HG03558 (cell line): ENCODE results near the gene ZNF836.
A peak's percentile ranks its signal among the peaks of the same experiment; 100 is the strongest.
"Not testable (repeated sequence)": the region's sequence is repeated elsewhere in the genome, so short reads cannot be mapped to it uniquely, and the experiment has no call there.

Experiments
- ATAC-seq: cut with Tn5 transposase; IDR thresholded peaks from one replicate; pipeline ENCODE4 v1.9.1; 2021; ENCODE audit warnings: moderate number of reproducible peaks; ENCODE audit not compliant: unreplicated experiment; ENCODE audit errors: extremely low read depth

ZNF836 gene

GRCh38 chr19:52171321-52172169 is at the start of gene ZNF836:
Gene ZNF836, minus strand, starts transcription at chr19:52171621. Its CDS starts 3,549 bp downstream, at chr19:52168072.
- no peak for ATAC-seq

GRCh38 chr19:52221031-52221430 is 49.6 kb upstream of the ZNF836 start:
- ATAC-seq, result no peak

DNA sequence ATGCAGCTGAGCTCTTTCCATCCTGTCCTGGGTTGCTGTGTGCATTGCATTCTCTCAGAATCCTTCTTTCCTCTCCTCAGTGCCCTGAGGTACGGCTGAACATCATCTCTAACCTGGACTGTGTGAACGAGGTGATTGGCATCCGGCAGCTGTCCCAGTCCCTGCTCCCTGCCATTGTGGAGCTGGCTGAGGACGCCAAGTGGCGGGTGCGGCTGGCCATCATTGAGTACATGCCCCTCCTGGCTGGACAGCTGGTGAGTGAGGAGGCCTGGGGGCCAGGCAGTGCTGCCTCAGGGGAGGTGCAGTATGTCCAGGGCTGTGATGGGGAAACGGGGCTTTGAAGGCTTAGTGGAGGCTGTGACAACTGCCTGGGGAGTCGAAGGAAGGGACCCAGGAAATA is 48.2 kb upstream of the ZNF836 start:
- ATAC-seq, result no peak

DNA sequence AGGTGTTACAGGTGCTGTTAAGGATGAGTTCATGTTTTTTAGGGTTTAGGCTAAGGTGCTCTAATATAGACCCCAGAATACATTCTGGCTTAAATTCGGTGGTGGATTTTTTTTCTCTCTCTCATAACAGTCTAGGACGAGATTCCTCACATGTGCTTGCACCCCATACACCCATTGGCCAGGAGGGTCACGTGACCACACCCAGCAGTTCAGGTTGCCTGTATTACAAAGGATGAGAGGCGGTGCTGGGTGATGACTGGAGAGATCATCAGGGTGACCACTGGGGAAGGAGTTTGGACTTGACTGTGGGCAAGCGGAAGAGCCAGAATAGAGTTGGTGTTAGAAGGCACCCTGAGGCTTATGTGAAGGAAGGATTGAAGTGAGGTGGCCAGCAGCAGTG is 46.2 kb upstream of the ZNF836 start:
- ATAC-seq, result no peak

GRCh38 chr19:52216401-52216800 is 45.0 kb upstream of the ZNF836 start:
- no peak for ATAC-seq

DNA sequence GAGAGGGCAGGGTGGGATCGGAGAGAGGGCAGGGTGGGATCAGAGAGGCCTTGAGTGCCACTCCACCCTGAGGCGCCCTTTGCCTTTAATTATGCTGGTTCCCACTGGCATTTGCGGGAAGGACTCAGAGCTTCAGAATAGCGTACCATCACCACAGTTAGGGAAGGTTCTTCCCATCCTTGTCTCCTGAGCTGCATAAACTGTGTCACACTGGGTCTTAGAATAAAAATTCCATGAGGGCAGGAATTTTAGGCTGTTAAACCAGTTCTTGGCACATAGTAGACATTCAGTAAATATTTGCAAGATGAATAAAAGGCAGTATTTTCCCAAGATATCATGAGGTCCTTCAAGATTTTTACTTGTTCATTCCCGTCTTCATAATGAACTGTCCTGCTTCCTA is 42.8 kb upstream of the ZNF836 start:
- ATAC-seq, result no peak

GRCh38 chr19:52212572-52213255 is 41.3 kb upstream of the ZNF836 start:
- no peak for ATAC-seq

GRCh38 chr19:52211926-52212571 is 40.6 kb upstream of the ZNF836 start:
- no peak for ATAC-seq

DNA sequence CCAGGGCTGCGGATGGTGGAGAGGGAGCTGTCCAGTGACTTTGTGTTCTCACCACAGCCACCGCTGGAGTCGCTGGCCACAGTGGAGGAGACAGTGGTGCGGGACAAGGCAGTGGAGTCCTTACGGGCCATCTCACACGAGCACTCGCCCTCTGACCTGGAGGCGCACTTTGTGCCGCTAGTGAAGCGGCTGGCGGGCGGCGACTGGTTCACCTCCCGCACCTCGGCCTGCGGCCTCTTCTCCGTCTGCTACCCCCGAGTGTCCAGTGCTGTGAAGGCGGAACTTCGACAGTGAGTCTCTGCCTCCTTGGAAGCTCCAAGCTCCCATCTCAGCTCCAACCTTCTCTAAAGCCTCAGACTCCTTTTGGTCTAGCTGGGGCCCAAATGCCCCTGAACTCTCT is 39.8 kb upstream of the ZNF836 start:
- ATAC-seq, result no peak

GRCh38 chr19:52206481-52206880 is 35.1 kb upstream of the ZNF836 start:
- no peak for ATAC-seq

DNA sequence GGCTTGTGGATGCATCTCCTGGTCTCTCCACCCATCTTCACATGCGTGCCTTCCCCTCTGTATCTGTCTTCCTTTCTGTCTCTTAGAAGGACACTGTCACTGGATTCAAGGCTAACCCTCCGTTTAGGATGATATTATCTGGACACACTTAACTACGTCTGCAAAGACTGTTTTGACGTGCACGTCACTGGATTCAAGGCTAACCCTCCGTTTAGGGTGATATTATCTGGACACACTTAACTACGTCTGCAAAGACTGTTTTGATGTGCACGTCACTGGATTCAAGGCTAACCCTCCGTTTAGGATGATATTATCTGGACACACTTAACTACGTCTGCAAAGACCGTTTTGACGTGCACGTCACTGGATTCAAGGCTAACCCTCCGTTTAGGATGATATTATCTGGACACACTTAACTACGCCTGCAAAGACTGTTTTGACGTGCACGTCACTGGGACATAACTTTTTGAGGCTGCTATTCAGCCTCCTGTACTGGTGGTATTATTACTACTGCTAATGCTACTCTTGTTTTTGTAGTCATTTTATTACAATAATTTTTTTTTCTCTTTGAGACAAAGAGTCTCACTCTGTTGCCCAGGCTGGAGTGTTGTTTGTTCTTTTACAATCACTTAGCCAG is 29.5 kb upstream of the ZNF836 start:
- ATAC-seq, result not testable (repeated sequence)

- ATAC-seq, result no peak
These were observed 28.6 kb upstream of the ZNF836 start for GRCh38 chr19:52200044-52200443.

DNA sequence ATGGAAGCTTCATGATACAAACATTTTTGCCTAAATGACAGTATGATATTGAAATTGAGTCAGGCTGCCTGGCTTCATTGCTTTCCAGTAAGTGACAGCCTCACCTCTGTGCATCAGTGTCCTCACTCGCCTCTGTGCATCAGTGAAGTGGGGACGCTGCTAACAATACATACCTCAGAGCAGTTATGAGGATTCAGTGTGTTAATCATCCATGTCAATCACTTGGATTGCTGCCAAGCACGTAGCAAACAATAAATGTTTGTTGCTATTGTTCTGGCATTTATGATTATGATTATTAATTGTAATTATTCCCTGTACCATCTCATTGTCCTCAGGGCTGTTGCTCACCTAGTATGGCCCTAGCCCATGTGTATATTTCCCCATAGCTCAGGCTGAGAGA is 27.3 kb upstream of the ZNF836 start:
- no peak for ATAC-seq

DNA sequence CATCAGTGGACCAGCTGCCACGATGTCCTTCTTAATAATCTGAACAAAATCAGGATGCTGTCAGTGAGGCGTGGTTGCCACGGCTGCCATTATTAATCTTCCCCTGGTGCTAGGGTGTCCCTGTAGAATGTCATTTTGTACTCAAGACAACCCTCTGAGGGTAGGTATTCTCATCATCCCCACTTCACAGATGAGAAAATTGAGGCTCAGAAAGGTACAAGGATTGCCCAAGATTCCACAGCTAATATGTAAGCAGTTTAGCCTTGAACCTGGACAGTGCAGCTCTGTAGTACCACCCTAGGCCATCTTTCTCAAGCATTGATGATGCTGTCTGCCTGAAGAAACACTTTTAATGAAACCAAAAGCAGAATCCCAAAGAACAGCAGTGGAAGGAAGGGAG is 26.5 kb upstream of the ZNF836 start:
- ATAC-seq, result no peak

DNA sequence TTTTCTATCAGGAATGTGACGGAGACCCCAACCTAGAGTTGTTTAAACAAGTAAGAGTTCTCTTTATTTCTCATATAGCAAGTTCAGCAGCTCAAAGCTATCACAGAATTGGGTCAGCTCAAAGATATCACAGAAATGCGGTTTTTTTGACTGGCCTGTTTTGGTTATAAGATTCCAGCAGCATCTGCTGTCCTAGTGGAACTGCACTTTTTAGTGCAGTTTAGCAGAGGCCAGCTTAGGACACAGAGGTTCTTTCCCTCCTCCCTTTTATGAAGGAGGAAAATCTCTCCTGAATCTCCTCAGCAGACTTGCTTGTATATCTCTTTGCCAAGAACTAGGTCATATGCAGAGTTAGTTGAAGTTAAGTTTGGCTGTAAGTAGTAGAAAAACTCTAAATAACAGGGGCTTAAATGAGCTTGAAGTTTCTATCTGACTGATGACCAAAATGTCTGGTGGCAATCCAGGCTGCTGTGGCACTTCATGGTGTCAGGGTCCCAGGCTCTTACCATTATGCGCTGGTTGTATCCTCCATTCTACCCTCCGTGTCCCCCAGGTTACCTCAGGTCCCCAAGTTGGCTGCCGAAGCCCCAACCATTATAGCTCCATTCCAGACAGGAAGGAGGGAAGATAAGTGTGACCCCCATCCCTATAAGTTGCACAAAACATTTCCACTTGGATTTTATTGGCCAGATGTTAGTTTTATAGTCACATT is 25.0 kb upstream of the ZNF836 start:
- ATAC-seq, result no peak

DNA sequence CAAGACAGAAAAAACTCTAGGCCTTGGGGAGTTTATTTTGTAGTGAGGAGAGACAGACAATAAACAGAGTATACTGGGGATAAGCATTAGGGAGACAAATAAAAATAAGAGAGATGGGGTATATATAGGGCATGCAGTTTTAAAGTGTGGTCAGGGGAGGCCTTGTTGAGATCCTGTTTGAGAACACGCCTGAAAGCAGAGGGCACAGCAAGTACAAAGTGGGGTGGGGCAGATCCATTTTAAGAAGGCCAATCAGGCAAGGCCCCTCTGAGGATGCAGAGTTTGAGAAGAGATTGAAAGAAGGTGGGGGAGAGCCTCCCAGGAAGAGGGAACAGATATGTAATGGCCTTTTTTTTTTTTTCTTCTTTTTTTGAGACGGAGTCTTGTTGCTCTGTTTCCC is 20.5 kb upstream of the ZNF836 start:
- ATAC-seq, result no peak

DNA sequence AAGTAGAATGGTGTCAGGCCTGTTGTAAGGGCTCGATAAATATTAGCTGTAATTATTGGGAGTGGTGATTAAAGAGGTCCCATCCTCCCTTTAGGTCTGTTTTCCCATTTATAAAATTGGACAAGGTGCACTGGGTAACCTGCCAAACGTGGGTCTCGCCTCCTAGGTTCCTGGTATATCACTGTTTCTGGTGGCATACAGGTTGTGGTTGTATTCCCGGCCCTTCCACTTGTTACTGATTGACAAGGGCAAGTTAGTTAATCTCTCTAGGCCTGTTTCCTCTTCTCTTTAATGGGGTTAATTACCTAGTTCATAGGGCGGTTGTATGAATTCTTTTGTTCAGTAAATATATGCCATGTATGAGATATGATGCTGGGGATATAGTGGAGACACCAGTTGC is 20.0 kb upstream of the ZNF836 start:
- no peak for ATAC-seq

- no peak for ATAC-seq
These were observed 19.3 kb upstream of the ZNF836 start for GRCh38 chr19:52190487-52191293.

- ATAC-seq, result peak; percentile 74
These were observed 18.5 kb upstream of the ZNF836 start, which contains the start of gene PPP2R1A for GRCh38 chr19:52189735-52190486. Gene PPP2R1A, plus strand, starts transcription at chr19:52190052. Its CDS starts 45 bp downstream, at chr19:52190097.
